Mucosa of descending colon (tissue), 3 donors: Measurements from ENCODE around the gene PF4V1. TPM values are rescaled to one million over a fixed set of nuclear protein-coding genes. Genes with fewer than 3 reads are reported as not detected.
A peak's percentile ranks its signal among the peaks of the same experiment; 100 is the strongest.

Experiments
- ATAC-seq: fragments of 200-7000 bp; cut with Tn5 transposase; one replicate; pipeline ENCODE4 v1.9.1; 2020; ENCODE audit warnings: mild to moderate bottlenecking, moderate library complexity
- DNase-seq, 3 donors: peaks; one replicate each; pipeline ENCODE4 v3.0.0-alpha.2; 2020
- H3K36me3 ChIP-seq: fragments of 200-600 bp; one replicate; pipeline ENCODE4 v1.8.0; 2021; ENCODE audit warnings: low read depth, mild to moderate bottlenecking
- H3K4me1 ChIP-seq: fragments of 200-600 bp; one replicate; pipeline ENCODE4 v1.8.0; 2021; ENCODE audit warnings: low read depth, mild to moderate bottlenecking
- H3K4me3 ChIP-seq: fragments of 200-600 bp; one replicate; pipeline ENCODE4 v1.8.0; 2021; ENCODE audit warnings: mild to moderate bottlenecking
- H3K9me3 ChIP-seq: fragments of 200-600 bp; one replicate; pipeline ENCODE4 v1.8.0; 2021; ENCODE audit warnings: mild to moderate bottlenecking
- intact Hi-C, 2 donors: fragments of 100-400 bp; cut with DNase I in 1 of 2; cut with micrococcal nuclease in 1 of 2; formaldehyde crosslinking; loops; one replicate each; pipeline versions ENCODE4 v1.11.0 to v1.11.1; 2022; cut with DNase I, micrococcal nuclease
- total RNA-seq, 3 donors: library from RNA; stranded (reverse); fragmentation: NEBNext Ultra II Directional in 2 of 3; extraction: Animal tissue kit (Norgen Biotek cat#: 25700) in 2 of 3; gene quantifications; one replicate each; pipeline versions ENCODE4 v1.2.1 to v1.2.4, GENCODE V29; 2021 to 2023
- TF ChIP-seq, protein P1 (sequence below): fragments of 200-600 bp; IDR thresholded peaks from one replicate; pipeline ENCODE4 v1.8.0; 2022; ENCODE audit warnings: antibody characterized with exemption, mild to moderate bottlenecking
- donor health status: DM: no; HTN: no; CAD: no; lungs with moderate emphysema.
- donor health status: DM: no; HTN: no; CAD: no.
- donor health status: DM: no; HTN: yes; CAD: no.

The PF4V1 gene
- total RNA-seq, 3 donors from 2014 or later = not detected

DNA sequence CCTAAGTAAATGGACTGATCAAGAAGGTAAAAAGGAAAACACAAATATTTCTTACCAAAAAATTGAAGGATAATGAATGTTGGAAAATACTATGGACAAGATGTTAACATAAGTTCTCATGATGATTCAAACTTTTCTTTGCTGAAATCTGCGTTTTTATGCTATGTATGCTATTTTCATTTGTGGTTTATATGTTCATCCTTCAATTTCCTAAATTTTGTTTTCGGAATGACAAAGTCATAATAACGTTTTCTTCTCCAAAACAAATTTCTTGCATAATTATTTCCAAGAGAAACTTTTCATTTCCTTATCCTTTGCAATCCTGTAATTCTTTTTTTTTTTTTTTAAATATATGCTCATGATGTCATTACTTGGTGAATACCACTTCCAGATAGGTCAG lies 7.8 kb downstream of the PF4V1 start:
- intact Hi-C loops = loop anchor here in 1 of 2 donors (10.0 kb wide), 1 partner anchor 174 kb away; the partner anchor contains the start of gene CXCL3
- Histone ChIP-seq H3K9me3 (no peaks in the 10 kb centered on the region), H3K4me3 (no peak overlapping the region), H3K4me1 (no peaks in the 10 kb centered on the region), H3K36me3 (no peaks in the 10 kb centered on the region)
- ATAC-seq = no peak
- no peak for DNase-seq
- TF ChIP-seq, protein P1, sequence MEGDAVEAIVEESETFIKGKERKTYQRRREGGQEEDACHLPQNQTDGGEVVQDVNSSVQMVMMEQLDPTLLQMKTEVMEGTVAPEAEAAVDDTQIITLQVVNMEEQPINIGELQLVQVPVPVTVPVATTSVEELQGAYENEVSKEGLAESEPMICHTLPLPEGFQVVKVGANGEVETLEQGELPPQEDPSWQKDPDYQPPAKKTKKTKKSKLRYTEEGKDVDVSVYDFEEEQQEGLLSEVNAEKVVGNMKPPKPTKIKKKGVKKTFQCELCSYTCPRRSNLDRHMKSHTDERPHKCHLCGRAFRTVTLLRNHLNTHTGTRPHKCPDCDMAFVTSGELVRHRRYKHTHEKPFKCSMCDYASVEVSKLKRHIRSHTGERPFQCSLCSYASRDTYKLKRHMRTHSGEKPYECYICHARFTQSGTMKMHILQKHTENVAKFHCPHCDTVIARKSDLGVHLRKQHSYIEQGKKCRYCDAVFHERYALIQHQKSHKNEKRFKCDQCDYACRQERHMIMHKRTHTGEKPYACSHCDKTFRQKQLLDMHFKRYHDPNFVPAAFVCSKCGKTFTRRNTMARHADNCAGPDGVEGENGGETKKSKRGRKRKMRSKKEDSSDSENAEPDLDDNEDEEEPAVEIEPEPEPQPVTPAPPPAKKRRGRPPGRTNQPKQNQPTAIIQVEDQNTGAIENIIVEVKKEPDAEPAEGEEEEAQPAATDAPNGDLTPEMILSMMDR = no peak

DNA sequence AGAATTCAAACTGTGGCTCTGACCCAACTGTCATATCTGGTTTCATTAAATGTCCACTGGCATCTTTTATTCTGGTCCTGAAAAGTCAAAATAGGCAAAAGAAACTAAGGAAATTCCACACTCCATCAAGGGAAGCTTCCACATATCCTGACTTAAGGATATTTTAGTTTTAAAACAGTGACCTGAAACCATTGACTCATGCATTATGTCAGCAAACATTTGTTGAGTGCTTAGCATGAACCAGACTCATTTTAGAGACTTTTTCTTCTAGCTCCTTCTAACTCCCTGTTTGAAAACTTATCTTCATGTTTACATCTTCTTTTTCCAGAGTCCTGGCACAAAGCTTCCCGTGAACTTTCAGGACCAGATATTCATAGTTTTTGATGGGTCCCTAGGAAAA lies 9.2 kb downstream of the PF4V1 start:
- Histone ChIP-seq H3K4me3 (no peak overlapping the region), H3K36me3 (no peaks in the 10 kb centered on the region), H3K9me3 (no peaks in the 10 kb centered on the region), H3K4me1 (no peaks in the 10 kb centered on the region)
- ATAC-seq (no peak), DNase-seq (no peak)
- TF ChIP-seq, protein P1 = no peak
- intact Hi-C loops = loop anchor here in 1 of 2 donors (10.0 kb wide), 1 partner anchor 172 kb away; the partner anchor contains the start of gene CXCL3

DNA sequence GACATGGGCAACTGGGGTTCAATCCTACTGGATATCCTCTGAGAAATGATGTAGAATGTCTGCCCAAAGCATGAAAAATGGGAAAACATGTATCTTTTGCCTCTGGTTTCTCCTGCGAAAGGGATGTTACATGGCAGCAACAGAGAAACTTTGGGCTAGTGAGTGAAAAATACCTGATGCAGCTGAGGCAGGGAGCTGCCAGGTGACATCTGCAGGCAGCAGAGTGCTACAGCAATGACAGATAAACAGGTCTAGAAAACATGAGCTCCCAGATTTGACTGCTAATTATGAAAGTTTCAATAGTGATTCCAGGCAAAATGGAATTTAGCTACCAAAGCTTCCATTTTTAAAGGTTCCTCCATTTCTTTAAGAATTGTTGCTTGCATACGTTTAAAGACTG lies 11.3 kb downstream of the PF4V1 start:
- peak; percentile 25 for ATAC-seq
- Histone ChIP-seq H3K4me3 (no peak overlapping the region), H3K9me3 (no peaks in the 10 kb centered on the region), H3K4me1 (no peaks in the 10 kb centered on the region), H3K36me3 (no peaks in the 10 kb centered on the region)
- TF ChIP-seq, protein P1 = no peak
- intact Hi-C loops = loop anchor here in 1 of 2 donors (10.0 kb wide), 1 partner anchor 170 kb away; the partner anchor contains the start of gene CXCL3
- DNase-seq = peak in 1 of 3 donors; percentile 38

DNA sequence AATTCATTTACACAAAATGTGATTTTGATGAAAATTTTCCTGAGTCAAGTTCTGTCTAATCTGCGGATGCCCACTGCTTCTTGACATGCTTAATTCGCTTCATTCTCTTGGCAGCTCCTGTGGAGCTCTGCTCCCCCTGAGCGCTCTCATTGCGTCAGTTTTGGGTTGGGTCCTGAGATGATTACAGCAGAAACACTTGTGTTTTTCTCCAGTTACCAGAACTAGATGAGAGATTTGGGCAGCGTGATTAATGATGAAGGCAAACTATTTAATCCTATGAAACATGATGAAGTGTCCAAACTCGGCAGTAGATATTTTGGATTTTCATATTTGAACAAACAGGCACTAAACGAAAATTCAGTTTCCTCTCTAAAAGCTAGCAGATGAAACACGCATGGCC lies 11.9 kb downstream of the PF4V1 start:
- TF ChIP-seq, protein P1 = no peak
- DNase-seq (no peak), ATAC-seq (no peak)
- H3K9me3 ChIP-seq = no peaks in the 10 kb centered on the region
- no peak overlapping the region for H3K4me3 ChIP-seq
- intact Hi-C loops = loop anchor here in 1 of 2 donors (10.0 kb wide), 1 partner anchor 170 kb away; the partner anchor contains the start of gene CXCL3
- H3K4me1 ChIP-seq = no peaks in the 10 kb centered on the region
- no peaks in the 10 kb centered on the region for H3K36me3 ChIP-seq

DNA sequence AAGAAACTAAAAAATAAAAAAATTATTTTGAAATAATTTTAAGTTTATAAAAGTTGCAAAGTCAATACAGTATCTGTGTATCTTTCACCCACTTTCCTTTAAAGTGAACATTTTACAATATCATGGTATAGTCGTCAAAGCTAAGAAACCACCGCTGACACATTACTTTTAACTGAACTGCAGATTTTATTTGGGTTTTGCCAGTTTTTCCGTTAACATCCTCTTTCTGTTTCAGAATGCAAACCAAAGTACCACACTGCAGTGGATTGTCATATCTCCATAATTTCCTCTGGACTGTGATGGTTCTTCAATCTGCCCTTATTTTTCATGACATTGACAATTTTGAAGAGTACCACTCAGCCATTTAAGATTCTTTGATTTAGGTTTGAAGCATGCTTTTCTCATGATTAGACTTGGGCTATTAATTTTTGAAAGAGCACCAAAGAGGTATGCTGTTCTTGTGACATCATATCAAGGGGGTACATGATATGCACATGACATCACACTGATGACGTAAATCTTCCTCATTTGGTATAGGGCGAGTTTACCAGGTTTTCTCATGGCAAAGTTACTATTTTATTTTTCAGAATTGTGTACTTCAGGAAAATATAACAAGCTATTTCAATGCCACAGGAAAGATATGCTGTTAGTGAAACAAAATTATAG lies 12.5 kb downstream of the PF4V1 start:
- H3K9me3 ChIP-seq = no peaks in the 10 kb centered on the region
- H3K36me3 ChIP-seq = no peaks in the 10 kb centered on the region
- DNase-seq (no peak), ATAC-seq (no peak)
- TF ChIP-seq, protein P1 = no peak
- intact Hi-C loops = loop anchor here in 1 of 2 donors (10.0 kb wide), 1 partner anchor 169 kb away; the partner anchor contains the start of gene CXCL3
- H3K4me1 ChIP-seq = no peaks in the 10 kb centered on the region
- H3K4me3 ChIP-seq = no peak overlapping the region
